K562 (cell line): ENCODE measurements around the gene YBEY. TPM values are rescaled to one million over a fixed set of nuclear protein-coding genes. Genes with fewer than 3 reads are reported as not detected.

Experiments used
- CHD4 ChIP-seq: fragments of 200-600 bp; sonication (generic); IDR thresholded peaks from 3 replicates; pipeline ENCODE4 v1.6.1; 2012; ENCODE audit warnings: low read depth, mild to moderate bottlenecking, mixed read lengths, low read length, inconsistent platforms; ENCODE audit not compliant: insufficient read depth, insufficient replicate concordance, poor library complexity, severe bottlenecking
- GTF2A2 ChIP-seq: IDR thresholded peaks from 2 replicates; pipeline ENCODE4 v1.6.1; 2016; ENCODE audit warnings: mild to moderate bottlenecking, missing genetic modification characterization, missing compliant biosample characterization
- KAT7 ChIP-seq: sonication (generic); formaldehyde crosslinking; IDR thresholded peaks from 2 replicates; pipeline ENCODE4 v1.8.0; 2022; ENCODE audit warnings: missing genetic modification reagents, mild to moderate bottlenecking, borderline replicate concordance
- ZBTB5 ChIP-seq: fragments of 450-650 bp; IDR thresholded peaks from 2 replicates; pipeline ENCODE4 v1.6.1; 2017; ENCODE audit warnings: antibody characterized with exemption
- ZNF316 ChIP-seq: fragments of 450-650 bp; IDR thresholded peaks from 2 replicates; pipeline ENCODE4 v1.6.1; 2016
- ZNF407 ChIP-seq: fragments of 450-650 bp; IDR thresholded peaks from 2 replicates; pipeline ENCODE4 v1.6.1; 2016; ENCODE audit warnings: low read depth
- polyA plus RNA-seq, 8 experiments: library from polyadenylated mRNA; depleted of rRNA in 4 of 8; stranded (reverse) in 5 of 8; unstranded in 3 of 8; fragments of >200 nt; fragmentation: Nextera tagmentation in 2 of 8; fragmentation: Illumina TruSeq in 1 of 8; extraction: Ambion mirVana in 2 of 8; extraction: Trizol in 1 of 8; gene quantifications; 2 replicates each; pipeline versions ENCODE4 v1.2.1 to v1.2.3, GENCODE V29; 2011 to 2014; ENCODE audit warnings: inconsistent platforms in 1 of 8, missing spikeins in 1 of 8
- total RNA-seq, 7 experiments: library from RNA; depleted of rRNA in 6 of 7; stranded (reverse); fragments of >200 nt in 6 of 7; fragmentation: Illumina TruSeq in 2 of 7; extraction: Trizol in 2 of 7; gene quantifications; 2 replicates each; pipeline versions ENCODE4 v1.2.1 to v1.2.3, GENCODE V29; 2011 to 2021; ENCODE audit warnings: low replicate concordance in 1 of 7

Gene YBEY
- total and polyA plus RNA-seq, 9 of the 15 experiments (the other 6 are each of a cell fraction or from before 2014, with no cell fraction given), result 6.4 to 28.0 (median 12.4) TPM

GRCh38 chr21:46325073-46325912, 39.2 kb downstream of the YBEY start (continued):
- TF ChIP-seq ZNF407 (no peak), ZNF316 (peak; percentile 29; the same call in 1 of the 2 replicates), GTF2A2 (tag) (no peak), CHD4 (no peak), ZBTB5 (no peak), KAT7 (peak; percentile 93; the same call in 1 of the 2 replicates)
